ENCODE data around the gene RNASE2.
"Not testable (repeated sequence)": the region's sequence is repeated elsewhere in the genome, so short reads cannot be mapped to it uniquely, and the experiment has no call there.

The RNASE2 gene

GRCh38 chr14:20985650-20986049, 30.4 kb downstream of the RNASE2 start:
- not testable (repeated sequence) for DNase-seq

GRCh38 chr14:20986811-20987210, 31.5 kb downstream of the RNASE2 start:
- no peak for DNase-seq

GRCh38 chr14:20988717-20989470, 33.6 kb downstream of the RNASE2 start:
- DNase-seq: no peak

- no peak for DNase-seq
Measured at GRCh38 chr14:20989471-20989786, 34.1 kb downstream of the RNASE2 start.

- DNase-seq: peak; percentile 58 to 74 (median 65)
Measured at GRCh38 chr14:20989787-20990600, 34.7 kb downstream of the RNASE2 start, which contains the start of gene METTL17. TSS of gene METTL17 (plus strand) at chr14:20989980. CDS start at chr14:20990003, 23 bp downstream.

GRCh38 chr14:20996521-20996920, 41.2 kb downstream of the RNASE2 start:
- no peak for DNase-seq

- DNase-seq: no peak
Measured at GRCh38 chr14:20997115-20997514, 41.8 kb downstream of the RNASE2 start.

- no peak for DNase-seq
Measured at GRCh38 chr14:20997564-20997963, 42.3 kb downstream of the RNASE2 start.

- no peak for DNase-seq
Measured at GRCh38 chr14:20998139-20998538, 42.9 kb downstream of the RNASE2 start.

GRCh38 chr14:20998674-20999366, 43.5 kb downstream of the RNASE2 start, which contains the start of gene SLC39A2:
TSS of gene SLC39A2 (plus strand) at chr14:20999293. CDS start at chr14:20999447, 154 bp downstream.
- no peak for DNase-seq

- DNase-seq: no peak
Measured at GRCh38 chr14:20999591-20999990, 44.3 kb downstream of the RNASE2 start.

GRCh38 chr14:21001218-21001617, 45.9 kb downstream of the RNASE2 start:
- DNase-seq: no peak

GRCh38 chr14:21003788-21004346, 48.6 kb downstream of the RNASE2 start:
- no peak for DNase-seq

All from activated naive CD4-positive, alpha-beta T cell (primary cell).